ENCODE results near the gene TCERG1L. TPM values are rescaled to one million over a fixed set of nuclear protein-coding genes. Genes with fewer than 3 reads are reported as not detected.

The TCERG1L gene
- total RNA-seq, 1 donor from 2014 or later: not detected

DNA sequence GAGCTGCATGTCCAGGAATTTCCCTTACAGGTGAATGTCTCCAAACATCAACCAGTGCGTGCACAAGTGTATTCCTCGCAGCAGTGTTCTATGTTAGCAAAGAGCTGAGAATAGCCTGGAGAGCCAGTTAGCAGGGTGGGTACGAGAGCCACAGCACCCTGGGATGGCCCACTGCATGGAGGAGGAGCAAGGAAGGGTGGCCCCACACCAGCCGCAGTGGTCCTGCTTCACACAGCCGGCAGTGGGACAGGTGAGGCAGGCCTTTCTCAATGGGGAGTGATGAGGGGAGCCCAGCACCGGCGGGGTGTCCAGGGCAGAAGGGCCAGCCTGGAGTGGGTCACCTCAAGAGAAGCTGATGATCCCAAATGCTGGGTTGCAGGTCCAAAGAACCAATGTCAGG is 240.7 kb downstream of the TCERG1L start:
- intact Hi-C loops (cut with DNase I): no loop called here
- DNase-seq: peak; percentile 53
- no peak for ATAC-seq
- Histone ChIP-seq H3K4me1 (no peaks in the 10 kb centered on the region), H3K36me3 (no peaks in the 10 kb centered on the region), H3K4me3 (no peak overlapping the region), H3K27ac (no peak overlapping the region), H3K9me3 (no peaks in the 10 kb centered on the region), H3K27me3 (peaks cover 5% of the 10 kb centered on the region)
- TF ChIP-seq, protein P1, sequence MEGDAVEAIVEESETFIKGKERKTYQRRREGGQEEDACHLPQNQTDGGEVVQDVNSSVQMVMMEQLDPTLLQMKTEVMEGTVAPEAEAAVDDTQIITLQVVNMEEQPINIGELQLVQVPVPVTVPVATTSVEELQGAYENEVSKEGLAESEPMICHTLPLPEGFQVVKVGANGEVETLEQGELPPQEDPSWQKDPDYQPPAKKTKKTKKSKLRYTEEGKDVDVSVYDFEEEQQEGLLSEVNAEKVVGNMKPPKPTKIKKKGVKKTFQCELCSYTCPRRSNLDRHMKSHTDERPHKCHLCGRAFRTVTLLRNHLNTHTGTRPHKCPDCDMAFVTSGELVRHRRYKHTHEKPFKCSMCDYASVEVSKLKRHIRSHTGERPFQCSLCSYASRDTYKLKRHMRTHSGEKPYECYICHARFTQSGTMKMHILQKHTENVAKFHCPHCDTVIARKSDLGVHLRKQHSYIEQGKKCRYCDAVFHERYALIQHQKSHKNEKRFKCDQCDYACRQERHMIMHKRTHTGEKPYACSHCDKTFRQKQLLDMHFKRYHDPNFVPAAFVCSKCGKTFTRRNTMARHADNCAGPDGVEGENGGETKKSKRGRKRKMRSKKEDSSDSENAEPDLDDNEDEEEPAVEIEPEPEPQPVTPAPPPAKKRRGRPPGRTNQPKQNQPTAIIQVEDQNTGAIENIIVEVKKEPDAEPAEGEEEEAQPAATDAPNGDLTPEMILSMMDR (IDR thresholded peaks at IDR 0.05): no peak

GRCh38 chr10:131068760-131069159 is 242.8 kb downstream of the TCERG1L start:
- no peak overlapping the region for H3K4me3 ChIP-seq
- peaks cover 5% of the 10 kb centered on the region for H3K27me3 ChIP-seq
- no peak overlapping the region for H3K27ac ChIP-seq
- no peak for ATAC-seq
- no peak for DNase-seq
- no peaks in the 10 kb centered on the region for H3K9me3 ChIP-seq
- TF ChIP-seq, protein P1 (IDR thresholded peaks at IDR 0.05): no peak
- H3K36me3 ChIP-seq: no peaks in the 10 kb centered on the region
- no peaks in the 10 kb centered on the region for H3K4me1 ChIP-seq
- intact Hi-C loops (cut with DNase I): no loop called here

GRCh38 chr10:131068311-131068710 is 243.2 kb downstream of the TCERG1L start:
- Histone ChIP-seq H3K27ac (no peak overlapping the region), H3K27me3 (peaks cover 5% of the 10 kb centered on the region), H3K9me3 (no peaks in the 10 kb centered on the region), H3K4me3 (no peak overlapping the region), H3K4me1 (no peaks in the 10 kb centered on the region), H3K36me3 (no peaks in the 10 kb centered on the region)
- DNase-seq (no peak), ATAC-seq (no peak)
- intact Hi-C loops (cut with DNase I): no loop called here
- TF ChIP-seq, protein P1 (IDR thresholded peaks at IDR 0.05): no peak

GRCh38 chr10:131067690-131068089 is 243.8 kb downstream of the TCERG1L start:
- H3K4me3 ChIP-seq: no peak overlapping the region
- no peaks in the 10 kb centered on the region for H3K4me1 ChIP-seq
- no peaks in the 10 kb centered on the region for H3K9me3 ChIP-seq
- H3K27me3 ChIP-seq: peaks cover 5% of the 10 kb centered on the region
- TF ChIP-seq, protein P1 (IDR thresholded peaks at IDR 0.05): no peak
- H3K36me3 ChIP-seq: no peaks in the 10 kb centered on the region
- intact Hi-C loops (cut with DNase I): no loop called here
- no peak overlapping the region for H3K27ac ChIP-seq
- DNase-seq (no peak), ATAC-seq (no peak)

GRCh38 chr10:131065673-131066305 is 245.7 kb downstream of the TCERG1L start:
- Histone ChIP-seq H3K36me3 (no peaks in the 10 kb centered on the region), H3K27me3 (peaks cover 5% of the 10 kb centered on the region), H3K4me1 (no peaks in the 10 kb centered on the region), H3K9me3 (no peaks in the 10 kb centered on the region), H3K4me3 (no peak overlapping the region), H3K27ac (no peak overlapping the region)
- intact Hi-C loops (cut with DNase I): no loop called here
- ATAC-seq (no peak), DNase-seq (no peak)
- TF ChIP-seq, protein P1 (IDR thresholded peaks at IDR 0.05): no peak

DNA sequence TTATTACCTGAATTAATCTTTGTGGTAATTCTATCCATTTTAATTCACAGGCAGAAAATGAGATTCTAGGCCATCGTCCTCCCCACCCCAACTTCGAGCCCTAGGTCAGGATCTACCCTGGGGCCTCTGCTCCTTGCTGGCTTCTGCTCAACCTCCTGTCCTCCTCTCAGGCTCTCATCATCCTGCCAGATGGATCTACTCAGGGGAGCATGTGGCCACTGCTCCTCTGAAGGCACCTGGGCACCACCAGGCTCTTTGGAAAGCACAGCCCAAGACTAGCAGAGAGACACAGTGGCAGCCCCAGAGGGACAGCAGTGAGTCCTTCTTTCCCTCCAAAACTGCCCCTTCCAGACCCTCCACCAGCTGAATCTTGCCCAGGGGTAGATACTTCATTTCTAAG is 248.2 kb downstream of the TCERG1L start:
- no peak for DNase-seq
- Histone ChIP-seq H3K27ac (no peak overlapping the region), H3K4me3 (no peak overlapping the region), H3K36me3 (no peaks in the 10 kb centered on the region), H3K4me1 (no peaks in the 10 kb centered on the region), H3K9me3 (no peaks in the 10 kb centered on the region), H3K27me3 (peaks cover 5% of the 10 kb centered on the region)
- ATAC-seq: no peak
- TF ChIP-seq, protein P1 (IDR thresholded peaks at IDR 0.05): no peak
- intact Hi-C loops (cut with DNase I): no loop called here

Measured in upper lobe of right lung (tissue), 1 donor.